ENCODE data around the gene SRC.
"Not testable (repeated sequence)": the region's sequence is repeated elsewhere in the genome, so short reads cannot be mapped to it uniquely, and the experiment has no call there.

The SRC gene

DNA sequence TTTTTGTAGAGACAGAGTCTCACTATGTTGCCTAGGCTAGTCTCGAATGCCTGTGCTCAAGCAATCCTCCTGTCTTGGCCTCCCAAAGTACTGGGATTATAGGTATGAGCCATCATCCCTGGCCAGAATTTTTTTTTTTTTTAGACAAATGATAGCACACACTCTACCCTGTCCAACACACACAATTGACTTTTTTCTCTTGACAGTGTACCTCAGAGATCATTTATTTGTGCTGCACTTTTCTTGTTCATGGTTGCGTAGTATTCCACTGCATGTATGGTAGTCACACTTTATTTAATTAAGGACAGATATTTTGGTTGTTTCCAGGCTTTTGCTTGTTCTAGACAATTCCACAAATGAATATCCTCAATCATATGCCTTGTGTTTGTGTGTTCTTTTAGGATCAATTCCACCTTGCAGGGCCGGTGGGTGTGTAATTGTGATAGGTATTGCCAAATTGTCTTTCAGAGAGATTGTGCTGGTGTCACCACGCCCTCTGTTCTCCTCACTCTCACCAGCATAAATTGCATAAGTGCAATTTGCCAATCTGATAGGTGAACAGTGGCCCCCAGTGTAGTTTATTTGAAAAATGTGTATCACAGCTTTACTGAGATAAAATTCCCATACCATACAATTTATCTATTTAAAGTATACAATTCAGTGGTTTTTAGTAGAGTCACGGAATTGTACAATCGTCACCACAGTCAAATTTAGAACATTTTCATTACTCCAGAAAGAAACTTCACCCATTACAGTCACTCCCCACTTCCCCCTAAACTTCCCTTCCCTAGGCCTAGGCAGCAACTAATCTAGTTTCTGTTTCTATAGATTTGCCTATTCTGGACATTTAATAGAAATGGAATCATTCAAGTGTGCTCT, 20.1 kb downstream of the SRC start:
- DNase-seq: no peak

DNA sequence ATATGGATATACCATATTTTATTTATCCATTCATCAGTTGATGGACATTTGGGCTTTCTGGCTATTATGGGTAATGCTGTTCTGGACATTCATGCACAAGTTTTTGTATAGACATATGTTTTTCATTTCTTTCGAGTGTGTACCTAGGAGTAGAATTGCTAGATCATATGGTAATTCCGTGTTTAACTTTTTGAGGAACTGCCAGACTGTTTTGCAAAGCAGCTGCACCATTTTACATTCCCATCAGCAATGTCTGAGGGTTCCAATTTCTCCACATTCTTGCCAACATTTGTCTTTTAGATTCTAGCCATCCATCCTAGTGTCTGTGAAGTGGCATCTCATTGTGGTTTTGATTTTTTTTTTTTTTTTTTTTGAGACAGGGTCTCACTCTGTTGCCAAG, 20.8 kb downstream of the SRC start:
- no peak for DNase-seq

DNA sequence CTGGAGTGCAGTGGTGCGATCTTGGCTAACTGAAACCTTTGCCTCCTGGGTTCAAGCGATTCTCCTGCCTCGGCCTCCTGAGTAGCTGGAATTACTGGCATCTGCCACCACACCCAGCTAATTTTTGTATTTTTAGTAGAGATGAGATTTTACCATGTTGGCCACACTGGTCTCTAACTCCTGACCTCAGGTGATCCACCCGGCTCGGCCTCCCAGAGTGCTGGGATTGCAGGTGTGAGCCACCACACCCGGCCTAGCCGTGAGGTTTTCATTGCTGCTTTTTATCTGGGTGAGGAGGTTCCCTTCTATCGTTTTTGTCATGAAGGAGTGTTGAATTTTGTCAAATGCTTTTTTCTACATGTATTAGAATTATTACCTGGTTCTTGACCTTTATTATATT, 23.9 kb downstream of the SRC start:
- no peak for DNase-seq

DNA sequence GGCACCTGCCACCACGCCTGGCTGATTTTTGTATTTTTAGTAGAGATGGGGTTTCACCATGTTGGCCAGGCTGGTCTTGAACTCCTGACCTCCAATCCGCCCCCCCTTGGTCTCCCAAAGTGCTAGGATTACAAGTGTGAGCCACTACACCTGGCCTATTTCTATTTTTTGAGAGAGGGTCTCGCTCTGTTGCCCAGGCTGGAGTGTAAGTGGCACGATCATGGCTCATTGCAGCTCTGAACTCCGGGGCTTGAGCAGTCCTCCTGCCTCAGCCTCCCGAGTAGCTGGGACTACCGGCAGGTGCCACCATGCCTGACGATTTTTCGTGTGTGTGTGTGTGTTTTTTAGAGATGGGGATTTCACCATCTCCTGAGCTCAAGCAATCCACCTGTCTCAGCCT, 25.9 kb downstream of the SRC start:
- not testable (repeated sequence) for DNase-seq

DNA sequence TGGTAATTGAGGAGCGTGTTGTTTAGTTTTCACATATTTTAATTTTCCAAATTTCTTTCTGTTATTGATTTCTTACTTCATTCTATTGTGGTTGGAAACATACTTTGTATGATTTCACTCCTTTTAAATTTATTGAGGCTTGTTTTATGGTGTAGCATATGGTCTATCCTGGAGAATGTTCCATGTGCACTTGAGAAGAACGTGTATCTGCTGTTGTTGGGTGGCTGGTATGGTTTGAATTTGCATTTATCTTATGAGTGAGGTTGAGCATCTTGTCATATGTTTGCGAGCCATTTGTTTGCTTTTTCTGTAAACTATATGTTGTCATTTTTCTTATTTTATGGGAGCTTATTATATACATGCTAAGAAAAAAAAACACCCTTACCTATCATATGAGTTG, 26.5 kb downstream of the SRC start:
- DNase-seq: no peak

DNA sequence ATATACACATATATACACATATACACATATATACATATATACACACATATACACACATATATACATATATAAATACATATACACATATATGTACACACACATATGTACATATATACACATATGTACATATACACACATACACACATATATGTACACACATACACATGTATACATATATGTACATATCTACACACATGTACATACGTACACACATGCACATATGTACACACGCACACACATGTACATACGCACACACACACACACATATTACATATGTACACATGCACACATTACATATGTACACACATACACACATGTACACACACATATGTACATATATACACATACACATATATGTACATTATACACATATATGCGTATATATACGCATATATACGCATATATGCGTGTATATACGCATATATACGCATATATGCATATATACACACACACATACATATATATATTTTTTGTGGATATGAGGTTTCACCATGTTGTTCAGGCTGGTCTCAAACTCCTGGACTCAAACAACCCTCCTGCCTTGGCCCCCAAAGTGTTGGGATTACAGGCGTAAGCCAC, 27.2 kb downstream of the SRC start:
- DNase-seq: no peak

DNA sequence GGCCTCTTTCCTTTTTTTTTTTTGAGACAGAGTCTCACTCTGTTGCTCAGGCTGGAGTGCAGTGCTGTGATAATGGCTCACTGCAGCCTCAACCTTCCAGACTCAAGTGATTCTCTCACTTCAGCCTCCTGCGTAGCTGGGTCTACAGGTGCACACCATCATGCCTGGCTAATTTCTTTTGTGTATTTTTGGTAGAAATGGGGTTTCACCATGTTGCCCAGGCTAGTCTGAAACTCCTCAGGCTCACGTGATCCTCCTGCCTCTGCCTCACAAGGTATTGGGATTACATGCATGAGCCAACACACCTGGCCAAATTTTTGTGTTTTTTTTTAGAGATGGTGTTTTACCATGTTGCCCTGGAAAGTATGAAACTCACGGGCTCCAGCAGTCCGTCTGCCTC, 29.3 kb downstream of the SRC start:
- DNase-seq: no peak

DNA sequence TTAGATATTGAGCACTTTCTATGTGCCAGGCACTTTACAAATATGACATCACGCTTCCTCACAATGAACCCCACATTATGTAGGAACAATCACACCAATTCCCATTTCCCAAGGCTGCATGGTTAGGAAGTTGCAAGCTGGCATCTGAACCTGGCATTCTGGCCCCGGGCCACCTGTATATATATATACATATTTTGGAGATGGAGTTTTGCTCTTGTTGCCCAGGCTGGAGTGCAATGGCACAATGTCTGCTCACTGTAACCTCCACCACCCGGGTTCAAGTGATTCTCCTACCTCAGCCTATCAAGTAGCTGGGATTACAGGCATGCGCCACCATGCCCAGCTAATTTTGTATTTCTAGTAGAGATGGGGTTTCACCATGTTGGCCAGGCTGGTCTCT, 30.4 kb downstream of the SRC start:
- DNase-seq: no peak

DNA sequence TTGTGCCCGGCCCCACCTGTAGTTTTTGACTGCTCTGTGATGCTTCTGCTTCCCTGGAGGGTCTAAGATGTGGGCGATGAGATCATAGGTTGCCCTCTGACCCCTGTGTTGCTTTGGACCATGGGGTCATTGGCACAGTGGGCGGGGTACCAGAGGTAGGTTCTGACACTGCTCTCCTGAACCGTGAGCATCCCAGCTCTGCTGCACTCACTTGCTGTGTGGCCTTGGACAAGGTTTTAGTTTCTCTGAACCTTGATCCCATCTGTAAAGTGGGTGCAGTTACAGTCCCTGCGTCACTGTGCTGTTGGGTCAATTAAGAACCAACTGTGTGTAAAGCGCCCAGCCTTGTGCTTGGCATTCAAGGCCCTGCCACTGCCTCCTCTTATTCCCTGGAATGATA, 30.9 kb downstream of the SRC start:
- DNase-seq: no peak

DNA sequence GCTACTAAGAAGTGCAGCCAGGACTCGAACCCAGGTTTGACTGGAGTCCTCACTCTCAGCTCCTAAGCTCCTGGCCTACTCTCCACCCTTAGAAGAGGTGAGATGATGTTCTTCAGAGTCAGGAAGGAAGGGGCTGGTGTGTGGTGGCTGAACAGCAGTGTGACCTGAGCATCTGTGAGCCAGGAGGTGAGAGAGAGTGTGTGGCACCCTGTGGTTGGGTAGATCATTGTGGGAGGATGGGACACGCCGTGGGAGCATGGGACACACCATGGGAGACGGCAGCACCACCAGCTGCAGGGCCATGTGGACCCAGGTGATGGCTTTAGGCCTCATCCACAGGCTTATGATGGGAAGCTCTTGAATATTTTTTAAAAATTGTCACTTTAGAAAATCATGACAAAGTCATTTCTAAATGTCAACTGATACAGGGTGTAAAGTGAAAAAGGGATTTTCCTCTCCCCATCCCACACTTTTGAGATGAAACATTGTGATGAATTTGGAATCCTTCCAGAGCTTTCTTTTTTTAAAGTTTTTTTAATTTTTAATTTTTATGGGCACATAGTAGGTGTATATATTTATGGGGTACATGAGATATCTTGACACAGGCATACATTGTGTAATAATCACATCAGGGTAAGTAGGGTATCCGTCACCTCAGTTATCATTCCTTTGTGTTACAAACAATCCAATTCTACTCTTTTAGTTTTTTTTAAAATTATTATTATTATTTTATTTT, 31.6 kb downstream of the SRC start:
- no peak for DNase-seq

DNA sequence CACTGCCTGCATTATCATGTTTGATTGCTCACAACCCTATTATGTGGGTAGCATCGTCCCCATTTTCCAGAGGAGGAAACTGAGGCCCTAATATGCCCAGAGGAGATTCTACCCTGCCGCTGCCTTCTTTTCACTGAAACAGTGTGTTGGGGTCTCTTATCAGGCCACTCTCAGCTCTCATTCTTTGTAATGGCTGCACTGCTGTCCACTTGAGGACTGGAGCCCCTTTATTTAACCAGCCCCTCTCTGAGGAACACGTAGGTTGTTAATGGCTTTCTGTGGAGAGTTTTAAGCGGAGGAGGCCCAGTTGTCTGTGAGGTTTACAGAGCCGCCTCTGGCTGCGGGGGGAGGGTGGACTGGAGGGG, 32.5 kb downstream of the SRC start:
- DNase-seq: no peak

DNA sequence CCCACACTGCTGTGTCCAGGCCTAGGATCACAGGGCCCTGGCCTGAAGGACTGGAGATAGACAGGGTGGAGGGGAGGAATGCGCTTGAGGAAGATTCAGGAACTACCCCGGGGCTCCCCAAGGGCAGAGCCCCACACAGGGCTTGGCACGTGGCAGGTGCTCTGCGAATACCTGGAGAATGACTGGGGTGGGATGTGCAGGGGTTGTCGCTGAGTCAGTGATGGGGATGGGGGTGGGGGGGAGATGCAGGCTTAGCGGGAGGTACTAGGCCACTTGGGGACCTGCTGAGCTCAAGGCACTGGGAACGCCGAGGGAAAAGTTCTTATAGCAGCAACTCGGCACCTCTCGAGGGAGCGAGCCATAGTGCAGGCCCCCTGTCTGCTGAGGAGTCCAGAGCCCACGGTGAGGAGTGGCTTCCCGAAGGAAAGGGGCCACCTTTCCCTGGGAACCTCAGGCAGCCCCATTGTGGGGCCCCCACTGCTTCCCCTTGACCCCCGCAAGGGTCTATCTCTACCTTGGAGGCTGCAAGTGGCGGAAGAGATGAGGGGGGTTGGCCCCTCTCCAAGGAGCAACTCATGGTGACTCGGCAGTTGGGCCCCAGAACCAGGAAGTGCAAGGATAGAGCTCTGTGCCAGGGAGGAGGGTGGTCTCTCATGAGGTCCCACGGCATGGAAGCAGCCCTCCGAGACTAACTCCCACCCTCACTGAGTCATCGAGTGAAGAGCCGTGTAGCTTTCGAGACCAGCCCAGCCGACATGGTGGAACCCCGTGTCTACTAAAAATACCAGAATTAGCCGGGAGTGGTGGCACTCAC, 33.1 kb downstream of the SRC start:
- no peak for DNase-seq

DNA sequence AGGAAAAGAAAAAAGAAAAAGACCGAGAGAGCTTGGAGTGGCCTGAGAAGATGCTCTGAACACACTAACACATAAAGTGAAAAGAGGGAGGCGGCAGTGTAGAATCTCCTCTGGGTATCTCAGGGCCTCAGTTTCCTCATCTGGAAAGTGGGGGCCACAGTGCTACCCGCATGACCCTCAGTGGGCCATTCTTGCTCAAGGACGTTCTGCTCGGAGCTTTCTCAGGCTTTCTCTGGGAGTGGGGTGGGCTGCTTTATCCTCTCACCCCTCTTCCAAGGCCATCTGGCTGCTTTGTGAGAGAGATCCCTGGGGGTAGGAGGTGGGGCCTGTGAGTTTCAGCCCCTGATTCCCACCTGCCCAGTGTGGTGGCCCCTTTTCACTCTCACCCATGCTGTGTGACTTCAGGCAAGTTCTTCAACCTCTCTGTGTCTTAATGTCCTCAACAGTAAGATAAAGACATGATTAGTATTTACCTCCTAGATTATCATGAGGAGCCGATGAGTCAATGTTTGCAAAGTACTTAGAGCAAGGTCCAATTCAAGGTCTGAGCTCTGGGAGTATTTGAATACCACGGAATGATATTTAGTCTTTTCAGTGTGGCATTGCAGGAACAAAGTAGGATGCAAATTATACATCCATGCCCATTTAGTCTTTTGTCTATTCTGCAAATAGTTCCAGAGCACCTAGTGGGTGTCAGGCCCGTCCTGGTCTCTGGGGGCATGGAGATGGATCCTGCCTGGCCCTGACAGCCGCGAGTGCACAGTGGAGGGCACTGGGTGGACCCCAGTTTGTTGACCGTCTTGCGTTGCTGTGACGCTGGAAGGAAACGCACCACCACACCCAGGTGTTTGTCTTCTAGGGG, 34.3 kb downstream of the SRC start:
- DNase-seq: peak; percentile 38

DNA sequence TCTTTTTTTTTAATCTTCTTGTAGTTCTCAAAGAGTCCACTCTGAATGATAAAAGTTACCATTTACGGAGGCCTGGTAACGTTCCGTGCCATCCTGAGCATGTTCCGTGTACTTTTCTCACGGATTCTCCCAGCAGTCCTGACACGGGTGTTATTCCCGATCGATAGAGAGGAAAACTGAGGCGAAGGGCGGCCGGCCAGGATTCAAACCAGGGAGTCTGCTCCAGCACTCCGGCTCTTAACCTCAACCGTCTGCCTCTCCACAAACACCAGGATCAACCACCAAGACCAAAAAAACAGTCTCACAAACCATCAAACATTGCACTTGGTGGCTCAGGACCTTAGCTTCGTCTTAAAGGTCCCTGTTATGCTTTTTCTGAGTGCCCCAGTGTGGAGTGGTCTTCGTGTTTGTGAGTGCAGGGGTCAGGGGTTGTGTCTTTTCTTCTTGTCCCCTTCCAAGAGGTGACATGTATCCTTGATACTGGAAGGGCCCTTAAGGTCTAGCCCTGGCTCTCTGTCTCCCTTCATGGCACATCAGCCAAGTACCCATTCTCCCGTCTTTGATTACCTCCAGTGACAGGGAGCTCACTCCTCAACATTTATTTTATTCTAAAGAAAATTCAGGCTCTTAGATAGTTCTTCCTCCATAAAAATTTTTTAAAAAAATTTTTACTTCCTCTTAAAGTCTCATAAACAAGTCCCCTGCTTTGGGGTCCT, 35.1 kb downstream of the SRC start:
- DNase-seq: no peak

DNA sequence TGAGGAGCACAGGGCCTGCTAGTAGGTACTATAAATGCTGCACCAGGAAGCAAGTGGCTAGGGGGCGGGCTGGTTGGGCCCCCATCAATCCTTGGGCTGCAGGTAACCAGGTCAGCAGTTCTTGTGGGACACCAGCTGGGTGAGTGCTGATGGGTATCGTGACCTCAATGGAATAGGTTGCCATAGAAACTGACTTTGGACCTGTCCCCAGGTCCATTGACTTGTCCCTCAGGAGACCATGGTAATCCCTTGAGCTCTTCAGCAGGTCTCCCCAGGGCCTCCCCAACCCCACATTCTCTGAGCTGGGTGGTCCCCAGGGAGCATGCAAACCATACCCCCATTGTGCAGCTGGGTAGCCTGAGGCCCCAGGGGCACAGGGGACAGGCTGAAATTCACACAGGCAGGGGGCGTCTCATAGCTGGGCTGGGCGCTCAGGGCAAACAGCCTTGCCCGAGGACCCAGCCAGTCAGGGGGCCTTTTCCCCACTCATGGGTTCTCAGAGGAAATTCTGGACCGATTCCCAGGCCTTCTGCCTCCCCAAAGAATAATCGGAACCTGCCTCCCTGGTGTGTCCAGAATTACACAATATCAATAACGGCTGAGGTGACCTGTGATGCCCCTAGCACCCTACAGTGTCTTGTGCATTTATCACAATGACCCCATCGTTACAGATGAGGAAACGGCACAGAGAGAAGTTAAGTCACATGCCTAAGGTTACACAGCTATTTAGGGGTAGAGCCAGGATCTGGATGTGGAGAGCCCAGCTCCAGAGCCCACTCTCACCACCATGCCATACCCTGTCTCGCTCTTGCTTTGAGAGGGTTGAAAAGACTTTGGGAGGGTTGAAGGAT, 35.9 kb downstream of the SRC start:
- no peak for DNase-seq

DNA sequence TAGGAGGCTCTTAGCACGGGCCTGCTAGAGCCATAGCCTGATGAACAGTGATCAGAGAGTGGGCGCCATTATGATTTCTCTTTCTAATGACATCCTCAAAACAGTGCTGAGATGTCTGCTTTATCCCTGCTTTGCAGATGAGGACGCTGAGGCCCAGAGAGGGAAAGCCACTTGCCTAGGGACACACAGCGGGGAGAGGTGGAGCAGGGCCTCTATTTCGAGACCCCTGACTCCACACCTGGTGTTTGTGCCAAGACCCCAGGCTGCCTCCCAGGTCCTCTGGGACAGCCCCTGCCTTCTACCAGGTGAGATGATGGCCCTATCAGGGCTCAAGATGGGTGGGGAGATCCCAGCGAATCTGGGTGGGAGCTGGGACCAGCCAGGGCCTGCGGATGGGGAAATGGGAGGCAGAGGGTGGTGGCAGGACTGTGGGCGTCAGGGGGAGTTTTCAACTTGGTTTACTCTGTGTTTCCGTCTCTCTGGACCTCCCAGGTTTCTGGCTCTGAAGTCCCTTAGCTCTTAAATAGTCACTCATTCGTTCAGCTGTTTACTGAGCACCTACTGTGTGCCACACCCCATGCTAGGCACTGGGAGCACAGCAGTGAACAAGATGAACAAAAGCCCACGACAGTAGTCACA, 36.7 kb downstream of the SRC start:
- DNase-seq: no peak

DNA sequence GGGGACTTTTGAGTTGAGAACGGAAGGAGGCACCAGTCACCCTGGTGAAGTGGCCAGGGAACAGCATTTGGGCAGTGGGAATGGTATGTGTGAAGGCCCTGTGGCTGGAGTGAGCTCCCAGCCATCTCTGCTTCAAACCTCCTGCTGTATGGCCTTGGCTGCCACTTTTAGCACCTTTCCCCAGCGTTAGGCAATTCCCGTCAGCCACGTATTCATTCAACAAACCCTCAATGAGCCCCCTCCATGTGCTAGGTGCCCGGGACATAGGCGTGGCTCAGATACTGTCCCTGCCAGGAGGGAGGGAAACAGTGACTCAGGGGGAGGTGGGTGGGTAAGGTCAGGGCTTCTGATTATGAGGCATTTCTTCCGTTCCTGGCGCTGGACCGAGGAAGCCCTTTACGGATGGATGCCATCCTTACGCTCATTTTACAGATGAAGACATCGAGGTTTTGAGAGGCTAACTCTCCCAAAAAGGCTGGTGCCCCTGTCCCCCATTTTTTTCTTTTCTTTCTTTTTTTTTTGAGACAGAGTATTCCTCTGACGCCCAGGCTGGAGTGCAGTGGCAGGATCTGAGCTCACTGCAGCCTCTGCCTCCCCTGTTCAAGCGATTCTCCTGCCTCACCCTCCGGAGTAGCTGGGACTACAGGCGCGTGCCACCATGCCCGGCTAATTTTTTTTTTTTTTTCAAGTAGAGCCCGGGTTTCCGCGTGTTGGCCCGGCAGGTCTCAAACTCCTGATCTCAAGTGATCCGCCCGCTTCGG, 37.5 kb downstream of the SRC start:
- DNase-seq: no peak

DNA sequence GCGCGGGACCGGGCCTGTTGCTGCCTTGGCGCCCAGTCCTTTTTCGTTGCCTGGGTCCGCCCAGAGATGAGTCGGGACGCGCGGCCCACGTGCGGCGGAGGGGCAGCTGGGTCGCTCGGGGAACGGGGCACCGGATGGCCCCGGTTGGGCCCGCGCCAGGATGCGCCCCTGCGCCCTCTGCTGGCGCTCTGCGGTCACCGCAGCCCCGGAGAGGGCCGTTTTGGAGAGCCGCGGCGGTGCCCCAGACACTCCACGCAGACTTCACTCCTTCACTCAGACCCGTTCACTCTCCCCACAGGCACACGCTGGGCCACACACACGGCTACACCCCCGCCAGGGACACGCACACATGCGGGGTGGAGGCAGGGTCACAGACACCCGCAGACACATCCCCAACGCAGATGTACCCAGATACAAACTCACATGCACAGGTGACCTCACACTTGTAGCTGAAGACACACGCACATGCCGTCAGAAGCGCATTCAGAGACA, 38.8 kb downstream of the SRC start:
- no peak for DNase-seq

DNA sequence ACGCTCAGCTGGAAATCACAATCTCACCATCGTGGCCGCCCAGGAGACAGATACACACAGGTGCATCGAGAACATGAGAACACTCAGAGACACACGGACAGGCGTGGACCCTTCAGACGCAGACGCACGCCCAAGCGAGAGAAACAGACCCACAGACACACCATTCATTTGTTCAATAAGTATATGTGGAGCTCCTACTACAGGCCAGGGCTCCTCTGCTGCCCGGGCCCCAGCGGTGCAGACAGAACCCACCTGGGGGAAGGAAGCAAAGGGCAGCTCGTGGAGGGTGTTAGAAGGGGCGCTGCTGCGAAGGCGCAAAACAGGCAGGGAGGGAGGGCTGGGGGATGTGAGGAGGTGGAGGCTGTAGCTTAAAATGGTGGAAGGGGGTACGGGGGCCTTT, 39.2 kb downstream of the SRC start:
- DNase-seq: no peak

Data from NCI-H2029 treated with DMSO at 0.1 percent for 48 hours (cell line).